AG08395 (cell line): ENCODE data around the gene PLCB2.

Experiments used
- DNase-seq: peaks from one replicate; pipeline ENCODE4 v3.0.0; 2012; ENCODE audit warnings: mixed read lengths, low spot score

The PLCB2 gene

DNA sequence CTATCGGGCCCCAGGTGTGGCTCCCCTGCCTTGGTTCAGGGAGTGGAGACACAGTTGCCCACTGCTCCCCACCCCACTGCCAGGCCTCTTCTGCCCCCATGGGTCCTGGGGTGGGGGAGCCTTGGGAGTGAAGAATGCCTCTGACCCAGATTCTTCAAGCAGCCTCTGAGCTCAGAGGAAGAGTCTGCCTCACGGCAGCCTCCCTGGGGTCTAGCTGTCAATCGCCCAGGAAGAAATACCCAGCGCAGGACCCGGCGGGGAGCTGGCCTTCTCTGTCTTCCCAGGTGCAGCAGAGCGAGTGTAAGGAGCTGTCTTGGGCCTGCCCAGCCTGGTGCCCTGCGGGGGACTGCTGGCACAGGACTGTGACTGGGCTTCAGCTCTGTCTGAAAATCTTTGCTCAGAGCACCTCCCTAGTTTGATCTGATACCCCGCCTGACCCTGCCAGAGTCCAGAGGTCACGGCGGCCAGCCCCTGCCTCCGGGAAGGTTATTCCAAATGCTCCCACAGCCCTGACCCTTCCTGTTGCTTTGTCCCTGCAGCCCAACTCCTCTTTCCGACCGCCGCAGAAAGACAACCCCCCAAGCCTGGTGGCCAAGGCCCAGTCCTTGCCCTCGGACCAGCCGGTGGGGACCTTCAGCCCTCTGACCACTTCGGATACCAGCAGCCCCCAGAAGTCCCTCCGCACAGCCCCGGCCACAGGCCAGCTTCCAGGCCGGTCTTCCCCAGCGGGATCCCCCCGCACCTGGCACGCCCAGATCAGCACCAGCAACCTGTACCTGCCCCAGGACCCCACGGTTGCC, 35.9 kb downstream of the PLCB2 start:
- no peak for DNase-seq

DNA sequence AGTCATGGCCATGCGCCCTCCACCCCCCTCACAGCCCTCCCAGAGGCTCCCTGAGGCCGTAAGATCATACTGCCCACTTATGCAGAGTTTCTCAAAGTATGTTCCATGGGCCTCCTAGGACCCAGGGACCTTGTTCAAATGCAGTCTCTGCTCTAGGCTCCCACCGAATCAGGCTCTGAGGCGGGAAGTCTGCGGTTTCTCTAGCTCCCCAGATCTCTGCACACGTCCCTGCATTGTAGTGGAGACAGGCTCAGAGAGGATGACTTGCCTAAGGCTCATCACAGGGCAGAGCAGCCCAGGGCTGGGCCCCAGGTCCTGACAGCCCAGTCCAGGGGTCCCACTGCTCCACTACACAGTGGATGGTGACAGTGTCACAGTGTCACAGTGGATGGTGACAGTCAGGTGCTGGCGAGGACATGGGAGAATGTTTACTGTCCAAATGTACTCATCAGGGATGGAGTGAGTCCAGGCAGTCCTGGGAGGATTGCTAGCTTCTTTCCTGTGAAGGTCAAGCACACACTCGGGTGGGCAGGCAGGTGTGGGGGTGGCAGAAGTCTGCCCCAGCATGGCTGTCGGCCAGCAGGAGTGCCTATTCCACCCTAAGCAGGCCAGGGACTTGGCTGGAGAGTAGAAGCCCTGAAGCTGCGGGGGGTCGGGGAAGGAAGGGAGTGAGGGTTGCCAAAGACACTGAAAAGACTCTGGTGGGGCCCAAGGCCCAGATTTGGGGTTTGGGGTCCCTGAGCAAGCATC, 37.3 kb downstream of the PLCB2 start:
- DNase-seq = no peak

DNA sequence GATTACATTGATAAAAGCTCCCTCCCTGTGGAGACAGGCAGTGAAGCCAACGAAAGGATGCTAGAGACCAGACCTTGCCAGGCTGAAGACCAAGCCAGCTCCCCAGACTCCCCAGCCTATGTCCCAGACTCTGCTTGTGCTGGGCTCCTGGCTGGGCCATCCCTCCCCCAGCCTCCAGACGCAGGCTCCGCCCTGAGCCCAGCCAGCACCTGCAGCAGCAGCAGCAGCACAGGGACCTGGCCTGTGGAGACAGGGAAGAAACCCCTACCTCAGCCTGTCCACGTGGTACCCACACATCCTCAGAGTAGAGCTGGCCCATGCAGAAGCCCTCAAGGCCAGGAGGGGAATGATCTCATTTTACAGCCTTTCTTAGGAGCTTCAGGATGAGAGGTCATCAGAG, 38.1 kb downstream of the PLCB2 start:
- DNase-seq = no peak

DNA sequence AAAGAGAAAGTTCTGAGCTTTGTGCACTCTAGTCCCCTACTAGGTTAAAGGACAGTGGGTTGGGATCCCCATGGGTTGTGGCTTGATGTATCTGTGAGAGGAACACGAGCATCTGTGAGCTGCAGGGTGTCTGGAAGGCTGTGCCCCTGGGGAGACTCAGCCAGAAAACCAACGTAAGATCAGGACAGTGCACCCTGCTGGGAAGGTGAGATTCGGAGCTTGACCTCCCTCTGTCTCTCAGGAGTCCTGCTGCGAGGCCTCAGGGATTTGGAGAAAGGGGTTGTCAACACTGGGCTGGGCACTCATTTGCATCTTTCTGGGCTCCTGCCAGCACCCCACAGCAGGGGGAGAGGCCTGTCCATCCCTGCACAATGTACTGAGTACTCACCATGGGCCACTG, 40.1 kb downstream of the PLCB2 start:
- no peak for DNase-seq

DNA sequence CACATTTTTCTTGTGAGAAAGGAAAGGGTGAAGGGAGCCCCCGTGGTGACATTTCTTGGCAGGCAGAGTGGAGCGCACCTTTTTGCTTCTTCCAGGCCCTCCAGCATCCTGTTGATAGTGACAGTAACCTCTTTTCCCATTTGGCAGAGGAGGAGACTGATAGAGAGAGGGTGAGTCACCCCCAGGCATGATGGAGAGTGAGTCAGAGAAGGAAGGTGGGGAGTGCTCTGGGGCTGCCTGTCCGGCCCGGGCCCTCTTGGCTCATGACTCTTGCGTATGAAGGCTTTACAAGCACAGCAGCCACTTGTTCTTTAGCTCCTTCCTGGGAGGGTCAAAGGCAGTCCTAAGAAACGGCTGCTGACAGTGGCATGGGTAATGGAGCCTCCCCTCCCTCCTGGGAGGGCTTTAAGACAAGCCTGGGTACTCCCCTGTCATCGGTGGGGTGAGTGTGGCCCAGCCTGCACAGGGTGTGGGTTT, 40.9 kb downstream of the PLCB2 start:
- peak; percentile 96 for DNase-seq

DNA sequence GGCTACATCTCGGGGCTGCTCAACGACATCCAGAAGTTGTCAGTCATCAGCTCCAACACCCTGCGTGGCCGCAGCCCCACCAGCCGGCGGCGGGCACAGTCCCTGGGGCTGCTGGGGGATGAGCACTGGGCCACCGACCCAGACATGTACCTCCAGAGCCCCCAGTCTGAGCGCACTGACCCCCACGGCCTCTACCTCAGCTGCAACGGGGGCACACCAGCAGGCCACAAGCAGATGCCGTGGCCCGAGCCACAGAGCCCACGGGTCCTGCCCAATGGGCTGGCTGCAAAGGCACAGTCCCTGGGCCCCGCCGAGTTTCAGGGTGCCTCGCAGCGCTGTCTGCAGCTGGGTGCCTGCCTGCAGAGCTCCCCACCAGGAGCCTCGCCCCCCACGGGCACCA, 41.9 kb downstream of the PLCB2 start:
- DNase-seq = no peak

DNA sequence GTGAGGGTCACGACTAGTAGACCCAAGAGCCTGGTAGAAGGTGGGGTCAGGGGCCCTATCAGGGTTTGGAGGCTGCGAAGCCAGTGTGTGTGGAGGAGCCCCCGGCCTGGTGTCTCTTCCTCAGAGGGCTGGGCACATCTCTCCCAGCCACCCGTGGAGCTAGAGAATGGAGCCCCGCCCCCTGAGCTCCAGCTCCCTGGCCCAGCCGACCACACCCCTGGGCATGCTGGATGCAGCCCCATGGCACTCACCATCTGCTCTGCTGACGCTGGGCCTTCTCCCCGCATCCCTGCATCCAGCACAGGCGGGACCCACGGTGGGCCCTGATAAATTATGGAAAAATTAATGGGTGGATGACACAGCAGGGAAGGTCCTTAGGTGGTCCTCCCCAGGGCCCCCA, 42.4 kb downstream of the PLCB2 start:
- no peak for DNase-seq

DNA sequence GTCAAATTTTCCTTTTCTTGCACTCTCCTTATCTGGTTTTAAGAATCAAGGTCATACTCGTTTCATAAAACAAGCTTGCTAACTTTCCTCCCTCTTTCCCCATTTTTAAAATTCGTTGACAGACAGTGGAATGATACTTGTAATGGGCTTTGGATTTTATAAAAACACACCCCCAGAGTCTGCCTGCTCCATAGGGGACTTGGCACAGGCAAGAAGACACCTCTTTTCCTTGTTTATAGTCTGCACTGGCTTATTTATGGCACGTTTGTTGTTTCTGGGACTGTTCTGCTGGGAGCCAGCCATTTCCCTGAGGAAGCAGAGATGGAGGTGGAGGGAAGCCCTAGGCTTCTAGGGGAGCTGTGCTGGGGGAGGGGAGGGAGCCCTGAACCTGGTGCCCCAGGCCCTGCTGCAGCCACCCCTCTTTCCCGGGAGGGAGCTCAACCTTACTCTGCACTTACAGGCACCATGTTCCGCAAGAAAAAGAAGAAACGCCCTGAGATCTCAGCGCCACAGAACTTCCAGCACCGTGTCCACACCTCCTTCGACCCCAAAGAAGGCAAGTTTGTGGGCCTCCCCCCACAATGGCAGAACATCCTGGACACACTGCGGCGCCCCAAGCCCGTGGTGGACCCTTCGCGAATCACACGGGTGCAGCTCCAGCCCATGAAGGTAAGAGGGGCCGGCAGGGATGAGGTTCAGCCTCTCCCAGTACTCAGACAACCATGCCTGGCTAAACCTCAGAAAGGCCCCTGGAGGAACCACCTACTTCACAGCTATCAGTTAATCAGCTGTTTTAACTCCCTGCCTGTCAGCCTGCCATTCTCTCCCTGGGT, 43.2 kb downstream of the PLCB2 start:
- no peak for DNase-seq

DNA sequence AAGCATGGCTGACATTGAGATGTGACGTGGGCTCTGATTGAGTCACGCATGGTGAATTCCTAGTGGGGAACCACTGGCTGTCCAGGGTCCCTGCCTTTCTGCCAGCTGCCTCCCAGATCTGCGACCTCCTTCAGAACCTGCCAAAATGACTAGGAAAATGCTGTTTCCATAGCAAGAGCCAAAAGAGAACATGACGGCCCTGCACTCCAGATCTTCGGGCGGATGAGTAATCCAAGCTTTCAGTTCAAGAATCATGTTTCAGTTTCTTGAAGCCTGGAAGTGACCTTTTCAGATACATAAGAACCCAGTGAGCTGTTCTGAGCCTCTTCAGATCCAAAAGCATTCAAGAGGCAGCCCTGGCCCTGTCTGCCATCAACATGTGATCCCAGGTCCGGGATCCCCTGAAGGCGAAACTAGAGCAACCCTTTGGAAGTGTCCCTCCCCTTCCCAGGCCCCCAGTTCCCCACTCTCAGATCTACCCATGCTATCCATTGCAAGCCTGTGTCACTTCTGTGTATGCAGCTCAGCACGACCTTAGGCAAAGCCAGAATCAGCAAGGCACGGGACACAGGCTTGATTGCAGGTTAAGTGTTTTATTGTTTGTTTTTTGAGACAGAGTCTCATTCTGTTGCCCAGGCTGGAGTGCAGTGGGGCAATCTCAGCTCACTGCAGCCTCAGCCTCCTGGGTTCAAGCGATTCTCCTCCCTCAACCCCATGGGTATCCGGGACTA, 44.5 kb downstream of the PLCB2 start:
- peak; percentile 65 for DNase-seq

DNA sequence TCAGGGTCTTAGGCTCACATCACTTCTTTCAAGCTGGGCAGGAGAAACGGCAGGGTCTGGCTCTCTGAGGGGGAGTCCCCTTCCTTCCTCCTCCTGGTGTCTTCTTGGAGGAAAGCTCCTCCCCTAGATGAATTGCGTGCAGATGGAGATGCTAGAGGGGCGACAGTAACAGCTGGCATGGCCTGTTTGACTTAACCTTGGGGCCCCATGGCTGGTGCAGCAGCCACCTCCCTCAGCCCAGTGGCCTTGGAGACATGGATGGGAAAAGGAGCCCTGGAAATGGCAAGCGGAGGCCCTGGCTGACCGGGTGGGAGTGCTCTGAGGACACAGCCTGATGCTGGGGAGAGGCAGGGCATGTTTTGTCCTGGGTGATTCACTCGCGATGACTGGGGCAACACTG, 48.7 kb downstream of the PLCB2 start:
- no peak for DNase-seq

DNA sequence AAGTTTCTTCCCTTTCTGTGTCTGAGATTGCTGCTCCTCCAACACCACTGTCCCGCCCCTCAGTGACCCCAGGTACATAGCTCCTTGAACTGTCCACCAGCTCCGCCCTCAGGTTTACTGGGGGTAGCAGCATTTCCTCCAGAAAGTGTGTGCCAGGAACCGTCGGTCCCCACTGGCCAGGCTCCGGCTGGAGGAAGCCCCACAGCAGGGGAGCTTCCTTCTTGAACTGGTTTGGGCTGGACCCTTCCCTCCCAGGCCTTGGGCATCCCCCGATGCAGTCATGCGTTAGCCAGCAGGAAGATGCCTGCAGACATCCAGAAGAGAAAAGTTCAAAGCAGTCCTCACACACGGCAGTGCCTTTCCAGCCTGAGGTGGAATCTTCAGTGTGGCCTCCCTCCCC, 49.2 kb downstream of the PLCB2 start:
- DNase-seq = no peak

DNA sequence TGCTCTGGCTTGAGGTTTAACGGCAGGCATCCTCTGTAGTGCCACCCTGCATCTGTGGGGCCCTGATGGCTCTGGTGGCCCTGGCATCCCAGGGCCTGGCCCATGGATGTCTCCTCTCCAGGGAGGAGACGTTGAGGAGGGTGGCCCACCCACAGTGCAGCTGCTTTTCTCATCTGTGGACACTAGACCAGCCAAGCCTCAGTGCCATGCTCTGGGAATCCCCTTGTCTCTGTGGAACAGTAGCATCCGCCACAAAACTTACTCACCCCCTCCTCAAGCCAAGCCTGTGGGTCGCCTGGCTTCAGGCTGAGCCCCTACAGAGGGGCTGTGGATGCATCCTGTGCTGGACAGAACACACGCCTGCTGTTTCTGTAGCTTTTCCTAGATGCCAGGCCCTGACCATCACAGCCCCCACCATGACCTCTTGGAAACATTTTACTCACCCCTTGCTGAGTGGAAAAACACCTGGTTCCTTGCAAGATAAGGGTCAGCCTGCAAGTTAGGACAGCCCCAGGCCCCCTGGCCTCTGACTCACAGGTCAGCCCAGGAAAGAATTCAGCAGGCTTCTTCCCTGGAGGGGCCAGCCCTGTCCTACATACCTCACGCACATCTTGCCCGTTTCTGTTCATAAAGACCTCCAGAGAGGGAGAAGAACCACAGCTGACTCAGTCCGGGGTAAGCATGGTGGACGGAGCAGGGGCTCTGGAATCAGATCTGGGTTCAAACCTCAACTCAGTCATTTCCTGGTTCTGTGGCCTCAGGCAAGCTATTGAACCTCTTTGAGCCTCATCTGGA, 49.9 kb downstream of the PLCB2 start:
- DNase-seq = no peak

DNA sequence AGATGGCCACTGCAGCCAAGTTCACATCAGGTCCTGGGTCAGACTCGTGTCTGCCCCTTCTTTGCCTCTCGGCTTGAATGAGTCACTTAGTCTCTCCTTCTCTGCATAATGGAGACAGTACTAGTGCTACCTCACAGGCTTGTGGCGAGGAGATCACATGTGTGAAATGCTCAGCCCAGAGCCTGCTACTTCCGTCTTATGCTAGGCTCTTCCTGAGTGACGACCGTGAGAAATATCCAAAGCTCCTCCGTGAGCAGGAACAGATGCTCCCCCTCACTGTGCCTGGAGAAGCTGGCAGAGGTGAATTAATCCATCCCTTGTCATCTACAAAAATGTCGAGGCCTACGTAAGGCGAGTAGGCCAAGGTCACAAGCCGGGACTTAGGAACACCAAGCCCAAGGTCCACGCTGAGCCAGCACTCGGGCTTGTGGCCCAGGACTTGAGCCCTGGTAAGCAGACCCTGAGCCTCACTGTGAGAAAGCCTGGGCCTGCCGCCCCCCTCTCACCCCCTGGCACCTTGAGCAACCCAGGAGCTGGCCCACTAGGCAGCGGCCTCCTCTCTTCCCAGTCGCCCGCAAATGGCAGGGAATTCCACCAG, 51.0 kb downstream of the PLCB2 start:
- DNase-seq = no peak

DNA sequence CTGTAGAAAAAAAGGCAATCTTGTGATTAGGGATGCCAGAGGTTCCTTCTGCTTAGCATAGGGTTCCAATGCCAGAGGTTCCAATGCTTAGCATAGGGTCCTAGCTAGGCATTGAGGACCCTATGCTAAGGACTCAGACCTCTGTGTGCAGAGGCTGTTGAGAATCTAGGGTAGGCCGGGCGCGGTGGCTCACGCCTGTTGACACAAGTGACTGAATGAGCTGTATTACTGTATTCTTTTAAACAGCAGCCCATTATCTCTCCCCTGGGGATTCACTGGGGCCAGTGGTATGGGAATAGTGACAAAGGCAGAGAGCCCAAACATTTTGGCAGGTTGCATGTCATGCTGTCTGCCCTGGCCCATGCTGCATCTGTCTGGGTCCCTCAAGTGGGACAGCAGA, 52.7 kb downstream of the PLCB2 start:
- no peak for DNase-seq

DNA sequence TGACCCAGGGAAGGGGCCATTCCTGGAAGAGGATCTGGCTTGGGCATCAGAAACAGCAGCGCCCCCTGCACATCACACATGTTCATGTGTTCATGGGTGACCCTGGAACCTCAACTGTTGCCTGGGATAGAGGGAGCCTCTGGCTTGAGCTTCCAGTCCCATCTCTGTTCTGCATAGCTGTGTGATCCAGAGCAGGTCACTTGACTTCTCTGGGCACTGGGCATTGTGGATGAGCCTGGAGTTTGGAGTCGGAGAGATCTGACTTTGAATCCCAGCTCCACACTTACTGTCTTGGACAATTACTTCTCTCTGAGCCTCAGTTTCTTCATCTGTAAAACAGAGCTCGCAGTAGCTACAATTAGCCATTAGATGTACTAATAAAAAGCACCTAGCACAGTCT, 53.3 kb downstream of the PLCB2 start:
- DNase-seq = no peak

DNA sequence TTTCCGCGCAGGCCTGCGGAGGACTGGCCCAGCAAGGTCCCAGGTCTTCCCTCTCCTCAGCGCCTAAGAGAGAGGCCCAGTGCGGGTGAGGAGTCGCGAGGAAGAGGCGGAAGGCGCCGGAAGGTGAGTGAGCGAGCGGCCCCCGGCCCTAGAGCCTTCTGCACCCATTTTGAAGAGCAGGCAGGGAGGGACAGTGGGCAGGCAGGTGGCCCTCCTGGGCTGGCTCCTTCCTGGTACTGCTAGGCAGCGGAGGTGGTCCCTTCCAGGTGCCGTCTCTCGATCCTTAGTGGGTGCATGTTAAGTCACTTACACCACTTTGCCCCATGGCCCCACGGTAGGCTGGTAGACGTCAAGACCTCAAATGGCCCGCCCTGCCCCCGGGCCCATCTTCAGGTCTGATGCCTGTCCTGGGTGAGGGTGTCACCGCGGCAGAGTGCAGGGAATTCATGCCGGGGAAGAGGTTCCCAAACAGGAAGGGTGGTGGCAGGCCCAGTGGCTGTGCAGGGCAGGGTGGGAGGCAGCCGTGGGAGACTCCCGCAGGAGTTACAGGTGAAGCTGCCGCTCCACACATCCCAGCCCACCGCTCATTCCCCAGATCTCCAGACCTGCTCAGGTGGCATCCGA, 54.5 kb downstream of the PLCB2 start:
- no peak for DNase-seq

DNA sequence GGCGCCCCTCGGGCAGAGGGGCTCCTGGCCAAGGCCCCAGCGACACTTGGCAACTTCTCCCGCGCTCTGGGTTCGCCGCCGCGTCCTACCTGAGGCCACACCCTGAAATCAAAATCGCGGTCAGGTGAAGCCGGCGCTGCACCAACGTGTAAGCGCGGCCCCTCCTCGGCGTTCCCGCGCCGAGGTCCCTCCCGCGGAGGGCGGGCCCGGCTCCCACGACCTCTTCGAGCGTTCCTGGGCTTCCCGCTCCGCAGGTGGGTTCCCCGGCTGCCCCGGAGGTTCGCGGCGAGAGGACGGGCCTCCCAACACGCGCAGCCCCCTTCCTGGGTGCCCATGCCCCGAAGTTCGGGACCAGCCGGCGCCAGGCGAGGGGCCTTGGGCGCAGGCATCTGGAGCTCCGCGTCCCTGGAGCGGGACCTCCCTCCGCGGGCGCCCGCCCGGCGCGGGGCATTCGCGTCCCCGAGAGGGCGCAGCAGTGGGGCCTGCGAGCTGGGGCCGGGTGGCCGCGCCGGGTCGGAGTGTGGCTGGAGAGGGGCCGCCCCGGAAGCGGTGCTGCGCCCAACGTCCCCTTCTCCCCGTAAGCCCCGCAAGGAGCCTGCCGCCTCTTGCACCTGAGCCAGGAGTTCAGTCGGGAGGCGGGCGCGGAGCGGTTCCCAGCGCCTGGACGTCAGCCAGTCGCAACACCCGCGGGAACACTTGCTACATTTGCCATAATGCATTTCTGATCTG, 55.1 kb downstream of the PLCB2 start:
- no peak for DNase-seq

DNA sequence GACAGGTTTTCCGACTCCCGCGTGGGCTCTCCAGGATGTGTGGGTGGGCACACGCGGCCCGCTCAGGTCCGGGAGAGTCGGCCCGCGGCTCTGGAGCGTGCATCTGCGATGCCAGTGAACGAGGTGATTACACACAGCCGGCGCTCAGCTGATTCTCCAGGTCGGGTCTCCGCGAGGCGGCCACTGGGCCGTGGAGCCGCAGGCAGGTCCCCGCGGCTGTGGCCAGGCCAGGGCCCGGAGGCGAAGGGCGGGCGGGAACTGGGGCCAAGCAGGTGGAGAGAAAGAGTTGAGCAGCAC, 55.6 kb downstream of the PLCB2 start:
- DNase-seq = no peak

DNA sequence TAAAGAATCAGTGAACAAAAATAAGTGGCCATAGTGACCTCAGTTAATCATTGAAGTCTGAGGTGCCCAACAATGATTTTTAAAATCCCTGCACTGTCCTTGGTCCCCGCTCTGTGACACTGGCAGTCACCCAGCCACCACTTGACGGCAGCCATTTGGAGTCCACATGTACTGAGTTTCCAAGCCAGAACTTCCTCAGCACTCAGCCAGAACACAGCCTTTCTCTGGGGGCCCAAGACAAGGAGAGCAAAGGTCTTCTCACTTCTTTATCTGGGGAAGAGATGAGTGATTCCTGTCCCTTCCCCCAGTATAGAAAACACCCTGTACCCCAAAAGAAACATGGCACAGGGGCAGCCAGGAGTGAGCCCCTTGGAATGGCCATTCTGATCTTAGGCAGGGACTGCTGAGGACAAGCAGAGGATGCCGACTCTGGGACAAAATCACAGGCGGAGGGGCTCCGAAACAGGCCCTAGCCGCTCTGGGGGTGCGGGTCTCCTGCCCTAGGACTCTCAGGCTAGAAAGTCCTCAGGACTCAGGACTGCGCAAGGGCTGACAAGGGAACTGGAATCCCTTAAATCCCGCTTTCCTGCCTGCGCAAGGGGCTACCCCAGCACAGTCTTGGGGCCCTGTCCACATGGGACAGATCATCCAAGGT, 56.1 kb downstream of the PLCB2 start:
- no peak for DNase-seq
